Thyroid gland (tissue), 4 donors: ENCODE data around the gene ZNF516.

Experiments
- CTCF ChIP-seq, 6 experiments: fragments of 200-600 bp in 3 of 6; fragments of 450-650 bp in 3 of 6; sonication (generic) in 3 of 6; IDR thresholded peaks; one replicate each; pipeline ENCODE4 v1.5.1; 2016 to 2019; ENCODE audit warnings: antibody characterized with exemption in 6 of 6, mild to moderate bottlenecking in 2 of 6, inconsistent platforms in 1 of 6, moderate library complexity in 1 of 6
- POLR2A ChIP-seq, 2 donors: fragments of 450-650 bp; IDR thresholded peaks; one replicate each; pipeline ENCODE4 v1.6.1; 2017; ENCODE audit warnings: antibody characterized with exemption in 2 of 2, mild to moderate bottlenecking in 2 of 2, moderate library complexity in 1 of 2

GRCh38 chr18:76466410-76466991 lies 28.5 kb downstream of the ZNF516 start:
- no peak for TF ChIP-seq CTCF (IDR thresholded peaks at IDR 0.05)
- TF ChIP-seq POLR2A (IDR thresholded peaks at IDR 0.05) = no peak
